Cardiac septum (tissue), 1 donor: ENCODE results near the gene KCNA10. TPM values are rescaled to one million over a fixed set of nuclear protein-coding genes. Genes with fewer than 3 reads are reported as not detected.
A peak's percentile ranks its signal among the peaks of the same experiment; 100 is the strongest.

ENCODE experiments used
- DNase-seq: peaks from one replicate; pipeline ENCODE4 v3.0.0-alpha.2; 2020; ENCODE audit warnings: low spot score
- intact Hi-C: fragments of 100-400 bp; cut with DNase I; formaldehyde crosslinking; loops from one replicate; pipeline ENCODE4 v1.14.0; 2022
- total RNA-seq: library from RNA; stranded (reverse); fragmentation: NEBNext Ultra II Directional; extraction: Animal tissue kit (Norgen Biotek cat#: 25700); gene quantifications from one replicate; pipeline ENCODE4 v1.2.1, GENCODE V29; 2021
- donor health status: DM: no; HTN: no; CAD: no.

Gene KCNA10
- total RNA-seq, 1 donor from 2014 or later, result not detected

- intact Hi-C loops, result no loop called here
These were observed 36.2 kb downstream of the KCNA10 start for GRCh38 chr1:110482662-110483307.

GRCh38 chr1:110481968-110482623, 36.9 kb downstream of the KCNA10 start:
- intact Hi-C loops, result no loop called here
- no peak for DNase-seq

More at GRCh38 chr1:110482662-110483307, 36.2 kb downstream of the KCNA10 start:
- no peak for DNase-seq

GRCh38 chr1:110480356-110481096, 38.4 kb downstream of the KCNA10 start:
- intact Hi-C loops, result no loop called here

GRCh38 chr1:110478886-110479285, 40.1 kb downstream of the KCNA10 start:
- intact Hi-C loops, result no loop called here

More at GRCh38 chr1:110480356-110481096, 38.4 kb downstream of the KCNA10 start:
- DNase-seq, result no peak

GRCh38 chr1:110477967-110478640, 40.9 kb downstream of the KCNA10 start:
- intact Hi-C loops, result no loop called here
- no peak for DNase-seq

More at GRCh38 chr1:110478886-110479285, 40.1 kb downstream of the KCNA10 start:
- DNase-seq, result no peak

GRCh38 chr1:110477445-110477957, 41.5 kb downstream of the KCNA10 start:
- no peak for DNase-seq
- intact Hi-C loops, result no loop called here

GRCh38 chr1:110477041-110477440, 41.9 kb downstream of the KCNA10 start:
- intact Hi-C loops, result no loop called here
- DNase-seq, result no peak

GRCh38 chr1:110476028-110476765, 42.8 kb downstream of the KCNA10 start:
- no peak for DNase-seq
- intact Hi-C loops, result no loop called here

- no peak for DNase-seq
- intact Hi-C loops, result no loop called here
These were observed 43.5 kb downstream of the KCNA10 start for GRCh38 chr1:110475362-110476027.

- no peak for DNase-seq
- intact Hi-C loops, result no loop called here
These were observed 44.5 kb downstream of the KCNA10 start for GRCh38 chr1:110474444-110474843.

GRCh38 chr1:110472546-110472945, 46.4 kb downstream of the KCNA10 start:
- intact Hi-C loops, result no loop called here
- DNase-seq, result no peak

- intact Hi-C loops, result no loop called here
- DNase-seq, result peak; percentile 12
These were observed 47.8 kb downstream of the KCNA10 start for GRCh38 chr1:110471131-110471530.

Other genes with a start within 250 kb of the KCNA10 start
- 22.7 TPM for gene RBM15, start 179.8 kb downstream of the KCNA10 start, total RNA-seq
- gene SLC16A4, start 128.1 kb downstream of the KCNA10 start, total RNA-seq, result 2.3 TPM
- gene LAMTOR5, start 111.5 kb downstream of the KCNA10 start, total RNA-seq, result 195 TPM
- 0.46 TPM for gene PROK1, start 68.0 kb downstream of the KCNA10 start, total RNA-seq
- 0.51 TPM for gene KCNA2, start 87.2 kb upstream of the KCNA10 start, total RNA-seq
- 0.62 TPM for gene KCNA3, start 155.8 kb upstream of the KCNA10 start, total RNA-seq